HepG2 (cell line): Measurements from ENCODE around the gene CADM4. TPM values are rescaled to one million over a fixed set of nuclear protein-coding genes. Genes with fewer than 3 reads are reported as not detected.

Source experiments
- E2F2 ChIP-seq: sonication (generic); formaldehyde crosslinking; IDR thresholded peaks from 2 replicates; pipeline ENCODE4 v1.4.0; 2020; ENCODE audit warnings: missing genetic modification reagents, borderline replicate concordance
- FOXA3 ChIP-seq: IDR thresholded peaks from 2 replicates; pipeline ENCODE4 v1.6.1; 2016; ENCODE audit warnings: missing genetic modification reagents, missing compliant biosample characterization
- GZF1 ChIP-seq: sonication (generic); formaldehyde crosslinking; IDR thresholded peaks from 2 replicates; pipeline ENCODE4 v1.5.1; 2020; ENCODE audit warnings: mild to moderate bottlenecking, missing genetic modification reagents
- HMGA1 ChIP-seq: sonication (generic); formaldehyde crosslinking; conservative IDR thresholded peaks from 2 replicates; pipeline ENCODE4 v1.4.0; 2020; ENCODE audit warnings: missing genetic modification reagents
- NCOA1 ChIP-seq: sonication (generic); formaldehyde crosslinking; IDR thresholded peaks from 2 replicates; pipeline ENCODE4 v1.9.0; 2021; ENCODE audit warnings: missing genetic modification reagents
- POLR2G ChIP-seq: fragments of 200-400 bp; formaldehyde crosslinking; IDR thresholded peaks from 2 replicates; pipeline ENCODE4 v1.6.1; 2018; ENCODE audit warnings: mild to moderate bottlenecking, low read depth, low read length, moderate library complexity
- SMAD9 ChIP-seq: sonication (generic); formaldehyde crosslinking; IDR thresholded peaks from 2 replicates; pipeline ENCODE4 v1.5.1; 2020; ENCODE audit warnings: mild to moderate bottlenecking, missing genetic modification reagents
- SNAPC2 ChIP-seq: sonication (generic); formaldehyde crosslinking; IDR thresholded peaks from 2 replicates; pipeline ENCODE4 v1.8.1; 2022; ENCODE audit warnings: mild to moderate bottlenecking, missing genetic modification reagents
- TFDP1 ChIP-seq: IDR thresholded peaks from 2 replicates; pipeline ENCODE4 v1.6.1; 2016; ENCODE audit warnings: missing compliant biosample characterization, missing genetic modification reagents, borderline replicate concordance
- ZBTB33 ChIP-seq: sonication (generic); formaldehyde crosslinking; IDR thresholded peaks from 2 replicates; pipeline ENCODE4 v1.4.0; 2020; ENCODE audit warnings: missing genetic modification reagents
- ZFP41 ChIP-seq: sonication (generic); formaldehyde crosslinking; IDR thresholded peaks from 2 replicates; pipeline ENCODE4 v1.4.0; 2020; ENCODE audit warnings: mild to moderate bottlenecking, missing genetic modification reagents, borderline replicate concordance
- ZNF180 ChIP-seq: sonication (generic); formaldehyde crosslinking; IDR thresholded peaks from 2 replicates; pipeline ENCODE4 v1.4.0; 2020; ENCODE audit warnings: low read depth, missing genetic modification reagents, borderline replicate concordance
- ZNF329 ChIP-seq: sonication (generic); formaldehyde crosslinking; IDR thresholded peaks from 2 replicates; pipeline ENCODE4 v1.9.0; 2021; ENCODE audit warnings: low read depth, mild to moderate bottlenecking, missing genetic modification reagents
- ZNF431 ChIP-seq: sonication (generic); formaldehyde crosslinking; IDR thresholded peaks from 2 replicates; pipeline ENCODE4 v1.9.0; 2022; ENCODE audit warnings: missing genetic modification reagents, low read depth, mild to moderate bottlenecking, borderline replicate concordance
- ZNF503 ChIP-seq: sonication (generic); formaldehyde crosslinking; IDR thresholded peaks from 2 replicates; pipeline ENCODE4 v1.4.0; 2020; ENCODE audit warnings: missing genetic modification reagents
- ZNF546 ChIP-seq: sonication (generic); formaldehyde crosslinking; conservative IDR thresholded peaks from 2 replicates; pipeline ENCODE4 v1.8.1; 2023; ENCODE audit warnings: mild to moderate bottlenecking, missing genetic modification reagents
- ZNF549 ChIP-seq: sonication (generic); formaldehyde crosslinking; IDR thresholded peaks from 2 replicates; pipeline ENCODE4 v1.5.0; 2020; ENCODE audit warnings: missing genetic modification reagents
- ZNF704 ChIP-seq: sonication (generic); formaldehyde crosslinking; IDR thresholded peaks from 2 replicates; pipeline ENCODE4 v1.8.1; 2023; ENCODE audit warnings: mild to moderate bottlenecking, inconsistent platforms, moderate library complexity, missing genetic modification reagents, borderline replicate concordance
- ZNF713 ChIP-seq: sonication (generic); formaldehyde crosslinking; IDR thresholded peaks from 2 replicates; pipeline ENCODE4 v1.4.0; 2020; ENCODE audit warnings: mild to moderate bottlenecking, missing genetic modification reagents
- ZNF740 ChIP-seq: sonication (generic); formaldehyde crosslinking; IDR thresholded peaks from 2 replicates; pipeline ENCODE4 v1.4.0; 2020; ENCODE audit warnings: missing genetic modification reagents
- ZNF749 ChIP-seq: sonication (generic); formaldehyde crosslinking; IDR thresholded peaks from 2 replicates; pipeline ENCODE4 v1.8.0; 2022; ENCODE audit warnings: mild to moderate bottlenecking, missing genetic modification reagents, moderate library complexity, borderline replicate concordance
- polyA plus RNA-seq, 8 experiments: library from polyadenylated mRNA; depleted of rRNA in 3 of 8; stranded (reverse) in 7 of 8; unstranded in 1 of 8; fragments of >200 nt; fragmentation: Illumina TruSeq in 4 of 8; extraction: Trizol in 4 of 8; gene quantifications; 2 replicates each; pipeline versions ENCODE4 v1.2.1 to v1.2.3, GENCODE V29; 2011 to 2016; ENCODE audit warnings: low read depth in 4 of 8, missing spikeins in 1 of 8, mixed read lengths in 1 of 8; ENCODE audit not compliant: insufficient read depth in 1 of 8
- total RNA-seq, 5 experiments: library from RNA; depleted of rRNA; stranded (reverse); fragments of >200 nt; fragmentation: Illumina TruSeq; extraction: Trizol; gene quantifications; 2 replicates each; pipeline ENCODE4 v1.2.3, GENCODE V29; 2016; ENCODE audit warnings: low read depth in 1 of 5

The CADM4 gene
- total and polyA plus RNA-seq, 2 of the 13 experiments (the other 11 are each of a cell fraction or from before 2014, with no cell fraction given): 8.5 to 16.0 TPM

GRCh38 chr19:43619262-43620060 lies 20.2 kb downstream of the CADM4 start, which contains the start of gene ZNF428 (continued):
- TF ChIP-seq ZNF740: peak; percentile 23
- TF ChIP-seq ZFP41 (CRISPR knock-in tag): peak; percentile 91; the same call in 1 of the 2 replicates
- peak; percentile 67; the same call in 1 of the 2 replicates for TF ChIP-seq ZNF704 (CRISPR knock-in tag)
- TF ChIP-seq E2F2 (CRISPR knock-in tag): peak; percentile 93
- 0 out of 2 replicates have a peak, but pooled peaks have one; percentile 75 for TF ChIP-seq ZNF713
- TF ChIP-seq ZNF546: peak; percentile 96
- peak; percentile 89 for TF ChIP-seq POLR2G
- peak; percentile 85 for TF ChIP-seq ZNF431
- TF ChIP-seq ZBTB33 (CRISPR knock-in tag): no peak
- TF ChIP-seq TFDP1 (CRISPR knock-in tag): peak; percentile 69; the same call in 1 of the 2 replicates
- peak; percentile 45; the same call in 1 of the 2 replicates for TF ChIP-seq GZF1 (CRISPR knock-in tag)
- no peak for TF ChIP-seq HMGA1
- TF ChIP-seq ZNF549 (CRISPR knock-in tag): peak; percentile 87; the same call in 1 of the 2 replicates
- peak; percentile 99 for TF ChIP-seq SNAPC2
- TF ChIP-seq NCOA1 (CRISPR knock-in tag): no peak; the same call in 1 of the 2 replicates
- no peak for TF ChIP-seq SMAD9 (CRISPR knock-in tag)
- TF ChIP-seq ZNF503 (CRISPR knock-in tag): peak; percentile 82; the same call in 1 of the 2 replicates
- TF ChIP-seq ZNF180 (CRISPR knock-in tag): 0 out of 2 replicates have a peak, but pooled peaks have one; percentile 37
- peak; percentile 33; the same call in 1 of the 2 replicates for TF ChIP-seq FOXA3
- no peak; the same call in 1 of the 2 replicates for TF ChIP-seq ZNF749 (CRISPR knock-in tag)
- TF ChIP-seq ZNF329 (CRISPR knock-in tag): peak; percentile 69
